Measurements from ENCODE around the gene PPP4R4. TPM values are rescaled to one million over a fixed set of nuclear protein-coding genes. Genes with fewer than 3 reads are reported as not detected.

PPP4R4 gene
- polyA plus RNA-seq, 4 donors = 0.03 to 0.13 TPM; not detected in 2

GRCh38 chr14:94165744-94166143, 8.4 kb upstream of the PPP4R4 start:
- H3K4me3 ChIP-seq (ENCODE audit: low read depth in 1 of 3, low read length in 3 of 3) = no peak overlapping the region
- no peaks in the 10 kb centered on the region for H3K4me1 ChIP-seq (ENCODE audit: control insufficient read depth in 3 of 3, insufficient read depth in 2 of 3, low read depth in 1 of 3, low read length in 2 of 3)
- no peak for DNase-seq
- H3K27ac ChIP-seq (ENCODE audit: low read depth in 1 of 3, low read length in 2 of 3) = no peak overlapping the region
- peaks cover 0 to 13% (median 4%) of the 10 kb centered on the region in 3 donors for H3K27me3 ChIP-seq (ENCODE audit: control insufficient read depth in 3 of 3, insufficient read depth in 3 of 3, low read length in 3 of 3)
- WGBS, 3 donors = 77 to 91% (median 88%) methylated on average over 2 to 3 of the region's 3 CpGs
- H3K9me3 ChIP-seq (ENCODE audit: control insufficient read depth in 2 of 2, insufficient read depth in 1 of 2, low read depth in 1 of 2, low read length in 1 of 2) = no peaks in the 10 kb centered on the region
- H3K36me3 ChIP-seq (ENCODE audit: control insufficient read depth in 3 of 3, insufficient read depth in 2 of 3, low read depth in 1 of 3, low read length in 3 of 3) = no peaks in the 10 kb centered on the region
- FAIRE-seq = no peak

GRCh38 chr14:94170136-94170535, 4.0 kb upstream of the PPP4R4 start:
- Histone ChIP-seq H3K4me1 (ENCODE audit: control insufficient read depth in 3 of 3, insufficient read depth in 2 of 3, low read depth in 1 of 3, low read length in 2 of 3) (peaks cover 0 to 4% (median 0%) of the 10 kb centered on the region in 3 donors), H3K27me3 (ENCODE audit: control insufficient read depth in 3 of 3, insufficient read depth in 3 of 3, low read length in 3 of 3) (peaks cover 0 to 36% (median 6%) of the 10 kb centered on the region in 3 donors), H3K4me3 (ENCODE audit: low read depth in 1 of 3, low read length in 3 of 3) (no peak overlapping the region), H3K9me3 (ENCODE audit: control insufficient read depth in 2 of 2, insufficient read depth in 1 of 2, low read depth in 1 of 2, low read length in 1 of 2) (no peaks in the 10 kb centered on the region), H3K36me3 (ENCODE audit: control insufficient read depth in 3 of 3, insufficient read depth in 2 of 3, low read depth in 1 of 3, low read length in 3 of 3) (no peaks in the 10 kb centered on the region), H3K27ac (ENCODE audit: low read depth in 1 of 3, low read length in 2 of 3) (no peak overlapping the region)
- FAIRE-seq (no peak), DNase-seq (no peak)
- 80 to 84% (median 81%) methylated on average over 6 of the region's 6 CpGs for WGBS, 3 donors

GRCh38 chr14:94171208-94171607, 2.9 kb upstream of the PPP4R4 start:
- no peak overlapping the region for H3K27ac ChIP-seq (ENCODE audit: low read depth in 1 of 3, low read length in 2 of 3)
- no peak overlapping the region for H3K4me3 ChIP-seq (ENCODE audit: low read depth in 1 of 3, low read length in 3 of 3)
- no peaks in the 10 kb centered on the region for H3K36me3 ChIP-seq (ENCODE audit: control insufficient read depth in 3 of 3, insufficient read depth in 2 of 3, low read depth in 1 of 3, low read length in 3 of 3)
- no peak for FAIRE-seq
- 35 to 53% (median 38%) methylated on average over 3 of the region's 3 CpGs for WGBS, 3 donors
- peaks cover 0 to 4% (median 0%) of the 10 kb centered on the region in 3 donors for H3K4me1 ChIP-seq (ENCODE audit: control insufficient read depth in 3 of 3, insufficient read depth in 2 of 3, low read depth in 1 of 3, low read length in 2 of 3)
- H3K27me3 ChIP-seq (ENCODE audit: control insufficient read depth in 3 of 3, insufficient read depth in 3 of 3, low read length in 3 of 3) = peaks cover 0 to 40% (median 5%) of the 10 kb centered on the region in 3 donors
- H3K9me3 ChIP-seq (ENCODE audit: control insufficient read depth in 2 of 2, insufficient read depth in 1 of 2, low read depth in 1 of 2, low read length in 1 of 2) = no peaks in the 10 kb centered on the region
- no peak for DNase-seq

GRCh38 chr14:94172545-94172944, 1.6 kb upstream of the PPP4R4 start:
- peaks cover 0 to 4% (median 0%) of the 10 kb centered on the region in 3 donors for H3K4me1 ChIP-seq (ENCODE audit: control insufficient read depth in 3 of 3, insufficient read depth in 2 of 3, low read depth in 1 of 3, low read length in 2 of 3)
- no peaks in the 10 kb centered on the region for H3K36me3 ChIP-seq (ENCODE audit: control insufficient read depth in 3 of 3, insufficient read depth in 2 of 3, low read depth in 1 of 3, low read length in 3 of 3)
- H3K27ac ChIP-seq (ENCODE audit: low read depth in 1 of 3, low read length in 2 of 3) = no peak overlapping the region
- H3K9me3 ChIP-seq (ENCODE audit: control insufficient read depth in 2 of 2, insufficient read depth in 1 of 2, low read depth in 1 of 2, low read length in 1 of 2) = no peaks in the 10 kb centered on the region
- no peak overlapping the region for H3K4me3 ChIP-seq (ENCODE audit: low read depth in 1 of 3, low read length in 3 of 3)
- FAIRE-seq (no peak), DNase-seq (no peak)
- WGBS, 3 donors = 77 to 83% (median 80%) methylated on average over 5 of the region's 5 CpGs
- H3K27me3 ChIP-seq (ENCODE audit: control insufficient read depth in 3 of 3, insufficient read depth in 3 of 3, low read length in 3 of 3) = peaks cover 0 to 45% (median 5%) of the 10 kb centered on the region in 3 donors

DNA sequence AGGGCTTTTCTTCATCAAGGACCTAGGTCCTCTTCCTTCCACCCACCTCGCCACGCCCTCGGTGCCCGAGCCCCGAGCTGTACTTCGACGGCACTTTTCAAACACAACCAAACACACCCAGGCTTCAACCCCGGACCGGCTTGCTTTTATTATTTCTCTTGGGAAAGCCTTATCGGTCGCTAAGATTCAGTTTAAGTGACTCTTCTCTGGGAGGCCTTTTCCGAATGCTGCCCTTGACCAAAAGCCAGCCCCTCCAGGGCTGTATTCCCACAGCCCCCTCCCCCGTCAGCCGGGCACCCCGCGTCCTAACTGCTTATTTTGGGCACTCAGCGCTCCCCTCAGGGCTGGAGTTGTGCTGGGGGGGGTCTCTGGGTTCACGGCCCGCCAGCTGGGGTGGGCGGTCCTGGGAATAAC, 644 bp upstream of the PPP4R4 start:
- 1 to 2% (median 1%) methylated on average over 20 of the region's 20 CpGs for WGBS, 3 donors
- Histone ChIP-seq H3K9me3 (ENCODE audit: control insufficient read depth in 2 of 2, insufficient read depth in 1 of 2, low read depth in 1 of 2, low read length in 1 of 2) (no peaks in the 10 kb centered on the region), H3K4me1 (ENCODE audit: control insufficient read depth in 3 of 3, insufficient read depth in 2 of 3, low read depth in 1 of 3, low read length in 2 of 3) (peaks cover 0 to 4% (median 0%) of the 10 kb centered on the region in 3 donors), H3K27ac (ENCODE audit: low read depth in 1 of 3, low read length in 2 of 3) (no peak overlapping the region), H3K4me3 (ENCODE audit: low read depth in 1 of 3, low read length in 3 of 3) (peak overlapping the region; percentile 4 to 63 (median 59)), H3K27me3 (ENCODE audit: control insufficient read depth in 3 of 3, insufficient read depth in 3 of 3, low read length in 3 of 3) (peaks cover 0 to 49% (median 8%) of the 10 kb centered on the region in 3 donors), H3K36me3 (ENCODE audit: control insufficient read depth in 3 of 3, insufficient read depth in 2 of 3, low read depth in 1 of 3, low read length in 3 of 3) (no peaks in the 10 kb centered on the region)
- FAIRE-seq (no peak), DNase-seq (peak in 1 of 2 donors; percentile 44)

DNA sequence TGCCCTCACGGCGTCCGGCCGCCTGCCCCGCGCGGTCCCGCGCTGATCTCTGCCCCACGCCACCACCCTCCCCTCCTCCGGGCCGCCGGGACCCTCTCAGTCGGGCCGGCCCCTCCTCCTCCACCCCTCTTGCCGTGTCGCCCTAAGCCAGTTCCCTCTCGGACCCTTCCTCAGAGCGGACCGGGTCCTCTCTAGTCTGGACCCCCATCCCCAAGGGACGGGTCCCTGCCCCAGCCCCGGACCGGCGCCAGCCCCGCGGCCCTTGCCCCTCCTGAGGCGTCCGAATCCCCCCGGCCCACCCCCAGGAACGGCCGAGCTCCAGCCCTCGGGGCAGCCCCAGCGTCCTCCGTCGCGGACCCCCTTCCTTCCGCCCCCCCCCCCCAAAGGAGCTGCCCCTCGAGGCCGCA, 485 bp downstream of the PPP4R4 start:
- Histone ChIP-seq H3K4me1 (ENCODE audit: control insufficient read depth in 3 of 3, insufficient read depth in 2 of 3, low read depth in 1 of 3, low read length in 2 of 3) (peaks cover 0 to 4% (median 0%) of the 10 kb centered on the region in 3 donors), H3K36me3 (ENCODE audit: control insufficient read depth in 3 of 3, insufficient read depth in 2 of 3, low read depth in 1 of 3, low read length in 3 of 3) (no peaks in the 10 kb centered on the region), H3K27me3 (ENCODE audit: control insufficient read depth in 3 of 3, insufficient read depth in 3 of 3, low read length in 3 of 3) (peaks cover 0 to 49% (median 8%) of the 10 kb centered on the region in 3 donors), H3K27ac (ENCODE audit: low read depth in 1 of 3, low read length in 2 of 3) (no peak overlapping the region), H3K9me3 (ENCODE audit: control insufficient read depth in 2 of 2, insufficient read depth in 1 of 2, low read depth in 1 of 2, low read length in 1 of 2) (no peaks in the 10 kb centered on the region), H3K4me3 (ENCODE audit: low read depth in 1 of 3, low read length in 3 of 3) (peak overlapping the region in 1 of 3 donors; percentile 63)
- DNase-seq (no peak), FAIRE-seq (no peak)
- WGBS, 3 donors = 0 to 1% (median 1%) methylated on average over 28 to 39 of the region's 39 CpGs

DNA sequence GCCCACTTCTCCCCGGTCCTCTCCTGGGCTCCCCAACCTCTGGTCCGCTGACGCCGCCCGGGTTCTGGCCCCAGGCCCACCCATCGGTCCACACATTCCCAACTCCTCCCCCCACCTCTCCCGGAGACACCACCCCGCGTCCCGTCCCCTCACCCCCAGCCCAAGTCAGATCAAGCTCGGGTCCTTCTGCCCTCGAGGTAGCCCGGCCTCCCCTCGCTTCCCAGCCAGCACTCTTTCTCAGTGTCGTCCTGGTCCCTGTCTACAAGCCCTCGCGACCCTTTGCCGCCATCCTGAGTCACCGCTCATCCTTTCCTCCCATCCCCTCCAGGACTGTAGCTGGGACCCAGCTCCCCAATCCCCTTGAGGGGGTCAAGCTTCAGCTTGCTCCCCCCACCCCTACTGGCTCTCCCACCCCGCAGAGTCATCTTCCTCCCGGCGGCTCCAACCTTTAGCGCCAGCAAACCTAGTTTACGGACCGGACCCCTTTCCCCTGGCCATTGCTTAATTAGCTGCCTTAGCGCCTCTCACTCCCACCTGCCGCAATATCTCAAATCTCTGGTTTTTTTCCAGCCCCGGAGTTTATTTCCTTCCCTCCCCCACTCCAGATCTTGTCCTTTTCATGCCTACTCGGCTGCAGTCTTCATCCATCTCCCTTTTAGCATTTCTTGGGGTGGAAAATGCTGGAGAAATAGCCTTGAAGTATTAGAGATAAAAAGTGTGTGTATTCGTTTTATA, 1.1 kb downstream of the PPP4R4 start:
- Histone ChIP-seq H3K4me3 (ENCODE audit: low read depth in 1 of 3, low read length in 3 of 3) (peak overlapping the region in 1 of 3 donors; percentile 63), H3K27me3 (ENCODE audit: control insufficient read depth in 3 of 3, insufficient read depth in 3 of 3, low read length in 3 of 3) (peaks cover 0 to 49% (median 8%) of the 10 kb centered on the region in 3 donors), H3K4me1 (ENCODE audit: control insufficient read depth in 3 of 3, insufficient read depth in 2 of 3, low read depth in 1 of 3, low read length in 2 of 3) (peaks cover 0 to 4% (median 0%) of the 10 kb centered on the region in 3 donors), H3K27ac (ENCODE audit: low read depth in 1 of 3, low read length in 2 of 3) (no peak overlapping the region), H3K36me3 (ENCODE audit: control insufficient read depth in 3 of 3, insufficient read depth in 2 of 3, low read depth in 1 of 3, low read length in 3 of 3) (no peaks in the 10 kb centered on the region), H3K9me3 (ENCODE audit: control insufficient read depth in 2 of 2, insufficient read depth in 1 of 2, low read depth in 1 of 2, low read length in 1 of 2) (no peaks in the 10 kb centered on the region)
- DNase-seq = no peak
- FAIRE-seq = no peak
- 1 to 3% (median 3%) methylated on average over 27 to 30 of the region's 30 CpGs for WGBS, 3 donors

GRCh38 chr14:94175747-94176146, 1.6 kb downstream of the PPP4R4 start:
- Histone ChIP-seq H3K27ac (ENCODE audit: low read depth in 1 of 3, low read length in 2 of 3) (no peak overlapping the region), H3K27me3 (ENCODE audit: control insufficient read depth in 3 of 3, insufficient read depth in 3 of 3, low read length in 3 of 3) (peaks cover 0 to 49% (median 8%) of the 10 kb centered on the region in 3 donors), H3K4me1 (ENCODE audit: control insufficient read depth in 3 of 3, insufficient read depth in 2 of 3, low read depth in 1 of 3, low read length in 2 of 3) (peaks cover 0 to 4% (median 0%) of the 10 kb centered on the region in 3 donors), H3K9me3 (ENCODE audit: control insufficient read depth in 2 of 2, insufficient read depth in 1 of 2, low read depth in 1 of 2, low read length in 1 of 2) (no peaks in the 10 kb centered on the region), H3K4me3 (ENCODE audit: low read depth in 1 of 3, low read length in 3 of 3) (no peak overlapping the region), H3K36me3 (ENCODE audit: control insufficient read depth in 3 of 3, insufficient read depth in 2 of 3, low read depth in 1 of 3, low read length in 3 of 3) (no peaks in the 10 kb centered on the region)
- FAIRE-seq = no peak
- WGBS, 3 donors = 14 to 22% (median 14%) methylated on average over 7 of the region's 7 CpGs
- no peak for DNase-seq
